SK-N-MC (cell line): ENCODE data around the gene ACSBG1.

Source experiments
- DNase-seq: peaks from one replicate; pipeline ENCODE4 v3.0.0-alpha.2; 2011; ENCODE audit warnings: low read depth, low spot score
- H3K27ac ChIP-seq: fragments of 200-600 bp; sonication (generic); 2 replicates; pipeline ENCODE4 v1.5.1; 2016; ENCODE audit warnings: mixed run types
- H3K36me3 ChIP-seq: fragments of 200-600 bp; sonication (generic); 2 replicates; pipeline ENCODE4 v1.6.1; 2017; ENCODE audit warnings: antibody characterized with exemption, low read length, mixed read lengths; ENCODE audit not compliant: insufficient read depth
- H3K4me3 ChIP-seq: fragments of 200-600 bp; sonication (generic); 2 replicates; pipeline ENCODE4 v1.5.1; 2016
- H3K9ac ChIP-seq: fragments of 200-600 bp; sonication (generic); 2 replicates; pipeline ENCODE4 v1.8.0; 2017; ENCODE audit warnings: mixed run types, mixed read lengths; ENCODE audit not compliant: insufficient read length
- H3K9me3 ChIP-seq: fragments of 200-600 bp; sonication (generic); 2 replicates; pipeline ENCODE4 v1.6.1; 2017; ENCODE audit warnings: low read depth, mild to moderate bottlenecking, antibody characterized with exemption, low read length, moderate library complexity, mixed read lengths
- EZH2 ChIP-seq: fragments of 200-600 bp; sonication (generic); IDR thresholded peaks from one replicate; pipeline ENCODE4 v1.6.1; 2017; ENCODE audit warnings: antibody characterized with exemption
- FOXP2 ChIP-seq: optimal IDR thresholded peaks from 2 replicates; pipeline ENCODE3; 2011; ENCODE audit warnings: mild to moderate bottlenecking, moderate library complexity; ENCODE audit not compliant: insufficient read depth; ENCODE audit errors: extremely low read length, control extremely low read depth
- POLR2AphosphoS5 ChIP-seq: IDR thresholded peaks from 2 replicates; pipeline ENCODE4 v1.6.1; 2012; ENCODE audit warnings: mild to moderate bottlenecking, low read depth, low read length, borderline replicate concordance

Gene ACSBG1

GRCh38 chr15:78204351-78205309 lies 29.7 kb downstream of the ACSBG1 start:
- TF ChIP-seq FOXP2 (no peak), EZH2 (no peak), POLR2AphosphoS5 (no peak)
- Histone ChIP-seq H3K9me3 (no peaks in the 10 kb centered on the region), H3K9ac (no peak overlapping the region), H3K4me3 (no peak overlapping the region), H3K36me3 (no peaks in the 10 kb centered on the region), H3K27ac (no peak overlapping the region)
- DNase-seq: no peak

- TF ChIP-seq POLR2AphosphoS5: no peak
- no peak for TF ChIP-seq EZH2
- TF ChIP-seq FOXP2: no peak
- no peaks in the 10 kb centered on the region for H3K9me3 ChIP-seq
- no peak for DNase-seq
- H3K27ac ChIP-seq: no peak overlapping the region
- H3K9ac ChIP-seq: no peak overlapping the region
- H3K36me3 ChIP-seq: no peaks in the 10 kb centered on the region
- H3K4me3 ChIP-seq: no peak overlapping the region
Measured at GRCh38 chr15:78203346-78204225, 30.8 kb downstream of the ACSBG1 start.

GRCh38 chr15:78201281-78202190 lies 32.8 kb downstream of the ACSBG1 start:
- Histone ChIP-seq H3K27ac (no peak overlapping the region), H3K9ac (no peak overlapping the region), H3K4me3 (no peak overlapping the region), H3K36me3 (no peaks in the 10 kb centered on the region), H3K9me3 (no peaks in the 10 kb centered on the region)
- no peak for DNase-seq
- no peak for TF ChIP-seq POLR2AphosphoS5
- TF ChIP-seq EZH2: no peak
- no peak for TF ChIP-seq FOXP2

GRCh38 chr15:78200276-78200930 lies 34.0 kb downstream of the ACSBG1 start:
- DNase-seq: no peak
- H3K36me3 ChIP-seq: no peaks in the 10 kb centered on the region
- no peak overlapping the region for H3K9ac ChIP-seq
- H3K9me3 ChIP-seq: no peaks in the 10 kb centered on the region
- no peak overlapping the region for H3K27ac ChIP-seq
- no peak for TF ChIP-seq FOXP2
- no peak overlapping the region for H3K4me3 ChIP-seq

- Histone ChIP-seq H3K36me3 (no peaks in the 10 kb centered on the region), H3K4me3 (no peak overlapping the region), H3K9me3 (no peaks in the 10 kb centered on the region), H3K9ac (no peak overlapping the region), H3K27ac (no peak overlapping the region)
- DNase-seq: no peak
- TF ChIP-seq EZH2: no peak
- no peak for TF ChIP-seq FOXP2
- no peak for TF ChIP-seq POLR2AphosphoS5
Measured at GRCh38 chr15:78197632-78198031, 36.7 kb downstream of the ACSBG1 start.

GRCh38 chr15:78195735-78196201 lies 38.6 kb downstream of the ACSBG1 start:
- no peaks in the 10 kb centered on the region for H3K36me3 ChIP-seq
- H3K9ac ChIP-seq: no peak overlapping the region
- no peaks in the 10 kb centered on the region for H3K9me3 ChIP-seq
- no peak for DNase-seq
- TF ChIP-seq EZH2 (no peak), POLR2AphosphoS5 (no peak), FOXP2 (no peak)
- no peak overlapping the region for H3K4me3 ChIP-seq
- no peak overlapping the region for H3K27ac ChIP-seq

- H3K36me3 ChIP-seq: no peaks in the 10 kb centered on the region
Measured at GRCh38 chr15:78194568-78194925, 39.8 kb downstream of the ACSBG1 start.

More at GRCh38 chr15:78194568-78194925, 39.8 kb downstream of the ACSBG1 start:
- H3K4me3 ChIP-seq: no peak overlapping the region
- H3K9me3 ChIP-seq: no peaks in the 10 kb centered on the region
- DNase-seq: no peak
- H3K9ac ChIP-seq: no peak overlapping the region
- no peak overlapping the region for H3K27ac ChIP-seq
- no peak for TF ChIP-seq FOXP2
- TF ChIP-seq POLR2AphosphoS5: no peak
- no peak for TF ChIP-seq EZH2
